Measurements from ENCODE around the gene RPP40.

Gene RPP40

GRCh38 chr6:4969609-4970285 lies 34.1 kb downstream of the RPP40 start:
- DNase-seq: no peak

GRCh38 chr6:4967301-4968030 lies 36.4 kb downstream of the RPP40 start:
- no peak for DNase-seq

GRCh38 chr6:4965562-4966389 lies 38.1 kb downstream of the RPP40 start:
- no peak for DNase-seq

- DNase-seq: no peak
These were observed 38.9 kb downstream of the RPP40 start for GRCh38 chr6:4964675-4965561.

- DNase-seq: no peak
These were observed 40.9 kb downstream of the RPP40 start for GRCh38 chr6:4962905-4963304.

- no peak for DNase-seq
These were observed 42.3 kb downstream of the RPP40 start for GRCh38 chr6:4961322-4962168.

- DNase-seq: no peak
These were observed 45.2 kb downstream of the RPP40 start for GRCh38 chr6:4958624-4959023.

- peak; percentile 27 for DNase-seq
These were observed 46.2 kb downstream of the RPP40 start for GRCh38 chr6:4957521-4958231.

- DNase-seq: no peak
These were observed 47.2 kb downstream of the RPP40 start for GRCh38 chr6:4956625-4957024.

GRCh38 chr6:4953440-4953839 lies 50.4 kb downstream of the RPP40 start:
- no peak for DNase-seq

- no peak for DNase-seq
These were observed 52.9 kb downstream of the RPP40 start for GRCh38 chr6:4950836-4951533.

GRCh38 chr6:4950076-4950475 lies 53.8 kb downstream of the RPP40 start:
- no peak for DNase-seq

GRCh38 chr6:4948781-4949450 lies 54.9 kb downstream of the RPP40 start:
- DNase-seq: no peak

GRCh38 chr6:4947716-4948115 lies 56.1 kb downstream of the RPP40 start:
- DNase-seq: no peak

GRCh38 chr6:4946521-4946920 lies 57.3 kb downstream of the RPP40 start:
- DNase-seq: no peak
